H1 (cell line): ENCODE data around the gene WDSUB1. TPM values are rescaled to one million over a fixed set of nuclear protein-coding genes. Genes with fewer than 3 reads are reported as not detected.

Experiments used
- CTCF ChIA-PET: fragments of 300-600 bp; sonication (Branson Sonifier 250); formaldehyde crosslinking; loops from one replicate; lab custom pipeline; 2021; ENCODE audit not compliant: partially characterized antibody; lab: Charles Lee
- POLR2A ChIA-PET: fragments of 300-600 bp; sonication (Branson Sonifier 250); formaldehyde crosslinking; loops from one replicate; lab custom pipeline; 2021; ENCODE audit warnings: inconsistent platforms; ENCODE audit not compliant: partially characterized antibody; lab: Charles Lee
- DNase-seq, 2 experiments: peaks; one replicate each; pipeline versions ENCODE4 v3.0.0 to v3.0.0-alpha.2; 2010 to 2022; ENCODE audit warnings: low spot score in 2 of 2, low read depth in 1 of 2, mixed read lengths in 1 of 2
- FAIRE-seq: peaks from 2 replicates; lab custom pipeline; 2011; peaks lifted over from hg19 to GRCh38; lab: Jason Lieb, UNC
- H2AFZ ChIP-seq: 2 replicates; pipeline ENCODE4 v1.8.1; 2012; ENCODE audit warnings: low read length, inconsistent platforms
- H2AK5ac ChIP-seq: 2 replicates; pipeline ENCODE4 v1.6.1; 2013; ENCODE audit warnings: low read depth, low read length
- H2BK120ac ChIP-seq: replicated peaks from 2 replicates; pipeline ENCODE3; 2013; ENCODE audit warnings: low read depth, low read length, inconsistent platforms
- H2BK12ac ChIP-seq: 2 replicates; pipeline ENCODE4 v1.6.1; 2013; ENCODE audit warnings: low read depth, low read length
- H2BK15ac ChIP-seq: 2 replicates; pipeline ENCODE4 v1.6.1; 2013; ENCODE audit warnings: low read length
- H2BK20ac ChIP-seq: 2 replicates; pipeline ENCODE4 v1.6.1; 2013; ENCODE audit warnings: low read length
- H2BK5ac ChIP-seq: 2 replicates; pipeline ENCODE4 v1.6.1; 2013; ENCODE audit warnings: low read depth, low read length
- H3K14ac ChIP-seq: 2 replicates; pipeline ENCODE4 v1.6.1; 2013; ENCODE audit warnings: inconsistent platforms; ENCODE audit not compliant: insufficient read length
- H3K18ac ChIP-seq: 2 replicates; pipeline ENCODE4 v1.6.1; 2013; ENCODE audit warnings: low read length; ENCODE audit errors: extremely low read depth
- H3K23ac ChIP-seq: 2 replicates; pipeline ENCODE4 v1.6.1; 2013; ENCODE audit warnings: inconsistent platforms; ENCODE audit not compliant: insufficient read length
- H3K23me2 ChIP-seq: 2 replicates; pipeline ENCODE4 v1.6.1; 2013; ENCODE audit warnings: low read depth, low read length
- H3K27ac ChIP-seq: 2 replicates; pipeline ENCODE4 v1.6.1; 2011; ENCODE audit warnings: low read depth, low read length, inconsistent platforms
- H3K27me3 ChIP-seq, 4 experiments: replicated peaks in 1 of 4; 1 replicate in 1 of 4; 2 replicates in 3 of 4; pipeline versions ENCODE4 v1.6.1 to v1.8.1; 2011 to 2013; ENCODE audit warnings: low read length in 3 of 4, mild to moderate bottlenecking in 3 of 4, inconsistent platforms in 2 of 4, mixed read lengths in 2 of 4, moderate library complexity in 1 of 4; ENCODE audit not compliant: control insufficient read depth in 3 of 4, insufficient read depth in 3 of 4; ENCODE audit errors: extremely low read depth in 1 of 4
- H3K36me3 ChIP-seq, 4 experiments: 2 replicates each; pipeline versions ENCODE4 v1.6.1 to v1.8.1; 2011 to 2013; ENCODE audit warnings: mild to moderate bottlenecking in 4 of 4, low read length in 3 of 4, moderate library complexity in 2 of 4, control low read depth in 1 of 4, inconsistent platforms in 1 of 4; ENCODE audit not compliant: insufficient read depth in 4 of 4, control insufficient read depth in 2 of 4
- H3K4ac ChIP-seq: replicated peaks from 2 replicates; pipeline ENCODE3; 2013; ENCODE audit warnings: low read length, low read depth, mixed read lengths, inconsistent platforms; ENCODE audit not compliant: insufficient read length
- H3K4me1 ChIP-seq, 4 experiments: replicated peaks in 1 of 4; 1 replicate in 1 of 4; 2 replicates in 3 of 4; pipeline versions ENCODE4 v1.6.1 to v1.8.1; 2011 to 2013; ENCODE audit warnings: low read length in 3 of 4, inconsistent platforms in 2 of 4, mixed read lengths in 1 of 4; ENCODE audit not compliant: insufficient read depth in 4 of 4, control insufficient read depth in 3 of 4
- H3K4me2 ChIP-seq, 2 experiments: 2 replicates each; pipeline versions ENCODE4 v1.6.1 to v1.8.1; 2011 to 2013; ENCODE audit warnings: low read depth in 2 of 2, low read length in 2 of 2, control low read depth in 1 of 2, inconsistent platforms in 1 of 2, mild to moderate bottlenecking in 1 of 2; ENCODE audit not compliant: insufficient read depth in 1 of 2
- H3K4me3 ChIP-seq, 4 experiments: fragments of 200-600, 300-600 bp in 1 of 4; sonication (generic), shearing (Covaris generic), sonication (Bioruptor Twin) in 1 of 4; 2 replicates each; pipeline versions ENCODE4 v1.5.1 to v1.8.1; 2011 to 2016; ENCODE audit warnings: low read length in 4 of 4, low read depth in 3 of 4, control low read depth in 2 of 4, inconsistent platforms in 2 of 4, mild to moderate bottlenecking in 2 of 4, mixed read lengths in 1 of 4, moderate library complexity in 1 of 4; ENCODE audit not compliant: insufficient read depth in 2 of 4; ENCODE audit errors: extremely low read depth in 1 of 4
- H3K56ac ChIP-seq: replicated peaks from 2 replicates; pipeline ENCODE3; 2013; ENCODE audit warnings: low read depth, mild to moderate bottlenecking, mixed read lengths, low read length, inconsistent platforms; ENCODE audit not compliant: insufficient read length
- H3K79me1 ChIP-seq: 2 replicates; pipeline ENCODE4 v1.6.1; 2013; ENCODE audit warnings: low read depth, low read length, control low read depth
- H3K79me2 ChIP-seq, 2 experiments: 2 replicates each; pipeline versions ENCODE4 v1.6.1 to v1.8.1; 2012 to 2013; ENCODE audit warnings: low read length in 2 of 2, mild to moderate bottlenecking in 2 of 2, inconsistent platforms in 1 of 2; ENCODE audit not compliant: insufficient read depth in 2 of 2, control insufficient read depth in 1 of 2
- H3K9ac ChIP-seq, 4 experiments: replicated peaks in 1 of 4; 1 replicate in 1 of 4; 2 replicates in 3 of 4; pipeline versions ENCODE4 v1.6.1 to v1.8.1; 2011 to 2013; ENCODE audit warnings: low read depth in 3 of 4, low read length in 3 of 4, control low read depth in 2 of 4, mild to moderate bottlenecking in 2 of 4, moderate library complexity in 2 of 4, inconsistent platforms in 1 of 4; ENCODE audit errors: extremely low read depth in 1 of 4
- H3K9me3 ChIP-seq, 2 experiments: 2 replicates each; pipeline versions ENCODE4 v1.6.1 to v1.8.1; 2012 to 2013; ENCODE audit warnings: mild to moderate bottlenecking in 2 of 2, moderate library complexity in 2 of 2, control low read depth in 1 of 2, inconsistent platforms in 1 of 2, low read depth in 1 of 2, low read length in 1 of 2, mixed read lengths in 1 of 2; ENCODE audit not compliant: insufficient read depth in 2 of 2
- H4K20me1 ChIP-seq, 2 experiments: replicated peaks in 1 of 2; 2 replicates each; pipeline versions ENCODE3 to v1.8.1; 2011 to 2013; ENCODE audit warnings: inconsistent platforms in 2 of 2, low read length in 2 of 2, mild to moderate bottlenecking in 1 of 2; ENCODE audit not compliant: insufficient read depth in 2 of 2, control insufficient read depth in 1 of 2
- H4K5ac ChIP-seq: 2 replicates; pipeline ENCODE4 v1.6.1; 2013; ENCODE audit warnings: low read length, low read depth, mixed read lengths, inconsistent platforms; ENCODE audit not compliant: insufficient read length
- H4K8ac ChIP-seq: 2 replicates; pipeline ENCODE4 v1.8.0; 2013; ENCODE audit warnings: mild to moderate bottlenecking, moderate library complexity, low read length, inconsistent platforms; ENCODE audit not compliant: insufficient read depth; ENCODE audit errors: extremely low read depth
- H4K91ac ChIP-seq: replicated peaks from 2 replicates; pipeline ENCODE3; 2013; ENCODE audit warnings: low read length, mixed read lengths, inconsistent platforms; ENCODE audit not compliant: insufficient read length
- CHD1 ChIP-seq: IDR thresholded peaks from 2 replicates; pipeline ENCODE4 v1.6.1; 2012; ENCODE audit warnings: low read depth, low read length, improper control_type of control experiment
- MAFK ChIP-seq: IDR thresholded peaks from 2 replicates; pipeline ENCODE4 v1.6.1; 2012; ENCODE audit warnings: low read depth, mild to moderate bottlenecking, improper control_type of control experiment, low read length
- WGBS, 2 experiments: shearing (Covaris generic) in 1 of 2; methylation state at CpG; one replicate each; pipeline versions ENCODE4 v1.1.6 to v1.1.7; 2013 to 2015; ENCODE audit warnings: low lambda C conversion rate in 2 of 2, mixed read lengths in 2 of 2, inconsistent platforms in 1 of 2, low coverage in 1 of 2, missing lambda C conversion rate in 1 of 2; ENCODE audit not compliant: insufficient replicate concordance in 2 of 2, insufficient coverage in 1 of 2, insufficient read length in 1 of 2; ENCODE audit errors: extremely low coverage in 1 of 2, missing lambda C conversion rate in 1 of 2; 5-methylcytosine and 5-hydroxymethylcytosine counted together
- polyA plus RNA-seq, 7 experiments: library from polyadenylated mRNA; depleted of rRNA in 3 of 7; stranded (reverse) in 5 of 7; unstranded in 2 of 7; fragments of >200 nt in 5 of 7; fragments of 200-250 nt in 2 of 7; gene quantifications; 1 replicate in 5 of 7; 2 replicates in 1 of 7; 4 replicates in 1 of 7; pipeline versions ENCODE4 v1.2.1 to v1.2.3, GENCODE V29; 2011 to 2013; ENCODE audit warnings: missing spikeins in 2 of 7, mixed read lengths in 2 of 7
- total RNA-seq: library from RNA; stranded (reverse); fragmentation: NEBNext Ultra II Directional; extraction: Animal tissue kit (Norgen Biotek cat#: 25700); gene quantifications from 2 replicates; pipeline ENCODE4 v1.2.1, GENCODE V29; 2021
- TF ChIP-seq, protein P1 (sequence below), 3 experiments: IDR thresholded peaks; 1 replicate in 2 of 3; 2 replicates in 1 of 3; pipeline versions ENCODE4 v1.5.1 to v1.6.1; 2011; ENCODE audit warnings: low read length in 3 of 3, mild to moderate bottlenecking in 3 of 3, inconsistent platforms in 2 of 3, low read depth in 1 of 3, moderate library complexity in 1 of 3; ENCODE audit not compliant: insufficient read depth in 1 of 3; ENCODE audit errors: control extremely low read depth in 1 of 3

Gene WDSUB1
- total and polyA plus RNA-seq, 2 of the 8 experiments (the other 6 are each of a cell fraction or from before 2014, with no cell fraction given) = 5.5 to 8.0 TPM

- ChIA-PET CTCF (interaction anchor here (0.7 to 2.5 kb wide), 5 partner anchors 13 to 187 kb away, joined by 3 to 8 read pairs (median 3); no protein-coding TSS in a partner anchor), POLR2A (no interaction called here)
- H3K56ac ChIP-seq = no peak overlapping the region
- no peaks in the 10 kb centered on the region for H3K23me2 ChIP-seq
- no peak overlapping the region for H3K23ac ChIP-seq
- H3K36me3 ChIP-seq = no peaks in the 10 kb centered on the region
- no peak overlapping the region for H3K4ac ChIP-seq
- no peak overlapping the region for H3K4me3 ChIP-seq
- no peak for DNase-seq
- H4K20me1 ChIP-seq = no peaks in the 10 kb centered on the region
- no peak overlapping the region for H2BK15ac ChIP-seq
- no peak for FAIRE-seq
- no peak overlapping the region for H2BK20ac ChIP-seq
- no peak for TF ChIP-seq MAFK
- no peak for TF ChIP-seq CHD1
- TF ChIP-seq, protein P1, sequence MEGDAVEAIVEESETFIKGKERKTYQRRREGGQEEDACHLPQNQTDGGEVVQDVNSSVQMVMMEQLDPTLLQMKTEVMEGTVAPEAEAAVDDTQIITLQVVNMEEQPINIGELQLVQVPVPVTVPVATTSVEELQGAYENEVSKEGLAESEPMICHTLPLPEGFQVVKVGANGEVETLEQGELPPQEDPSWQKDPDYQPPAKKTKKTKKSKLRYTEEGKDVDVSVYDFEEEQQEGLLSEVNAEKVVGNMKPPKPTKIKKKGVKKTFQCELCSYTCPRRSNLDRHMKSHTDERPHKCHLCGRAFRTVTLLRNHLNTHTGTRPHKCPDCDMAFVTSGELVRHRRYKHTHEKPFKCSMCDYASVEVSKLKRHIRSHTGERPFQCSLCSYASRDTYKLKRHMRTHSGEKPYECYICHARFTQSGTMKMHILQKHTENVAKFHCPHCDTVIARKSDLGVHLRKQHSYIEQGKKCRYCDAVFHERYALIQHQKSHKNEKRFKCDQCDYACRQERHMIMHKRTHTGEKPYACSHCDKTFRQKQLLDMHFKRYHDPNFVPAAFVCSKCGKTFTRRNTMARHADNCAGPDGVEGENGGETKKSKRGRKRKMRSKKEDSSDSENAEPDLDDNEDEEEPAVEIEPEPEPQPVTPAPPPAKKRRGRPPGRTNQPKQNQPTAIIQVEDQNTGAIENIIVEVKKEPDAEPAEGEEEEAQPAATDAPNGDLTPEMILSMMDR (IDR thresholded peaks at IDR 0.05; ENCODE audit: control extremely low read depth in 1 of 3, insufficient read depth in 1 of 3, low read depth in 1 of 3, low read length in 3 of 3) = no peak
- no peaks in the 10 kb centered on the region for H3K79me2 ChIP-seq
- no peak overlapping the region for H3K4me2 ChIP-seq
- no peaks in the 10 kb centered on the region for H3K27me3 ChIP-seq
- no peak overlapping the region for H4K5ac ChIP-seq
- no peak overlapping the region for H4K8ac ChIP-seq
- no peak overlapping the region for H2BK12ac ChIP-seq
- H3K9ac ChIP-seq = no peak overlapping the region
- H2AFZ ChIP-seq = no peak overlapping the region
- no peak overlapping the region for H2BK5ac ChIP-seq
- no peak overlapping the region for H2BK120ac ChIP-seq
- no peak overlapping the region for H4K91ac ChIP-seq
- no peak overlapping the region for H3K14ac ChIP-seq
- no peaks in the 10 kb centered on the region for H3K9me3 ChIP-seq
- H3K27ac ChIP-seq = no peak overlapping the region
- H3K18ac ChIP-seq = no peak overlapping the region
- no peak overlapping the region for H2AK5ac ChIP-seq
- no peaks in the 10 kb centered on the region; the same call in 1 of the 2 replicates for H3K79me1 ChIP-seq
- H3K4me1 ChIP-seq = no peaks in the 10 kb centered on the region
- WGBS, 2 experiments = 92% methylated on average over 4 of the region's 4 CpGs; no CpG with 5 or more reads in 1 of the 2 experiments
These were observed 100.0 kb downstream of the WDSUB1 start for GRCh38 chr2:159186462-159186861.
